Endothelial cell of umbilical vein (primary cell): ENCODE measurements around the gene CNGA4. TPM values are rescaled to one million over a fixed set of nuclear protein-coding genes. Genes with fewer than 3 reads are reported as not detected.

Experiments used
- BruUV-seq: library from RNA; stranded (reverse); fragments of 400-500 nt; replicated peaks from 2 replicates; lab custom pipeline; 2021; lab: Mats Ljungman, UMichigan
- CTCF ChIA-PET: fragments of 300-600, 350-600 bp; sonication (Branson Sonifier 250); formaldehyde crosslinking; loops from one replicate; lab custom pipeline; 2021; ENCODE audit warnings: antibody characterized with exemption, inconsistent platforms; lab: Charles Lee
- POLR2A ChIA-PET: fragments of 300-600, 350-600 bp; sonication (Branson Sonifier 250); formaldehyde crosslinking; loops from one replicate; lab custom pipeline; 2021; ENCODE audit warnings: antibody characterized with exemption, inconsistent platforms; lab: Charles Lee
- DNase-seq: peaks from one replicate; pipeline ENCODE4 v3.0.0-alpha.2; 2011; ENCODE audit warnings: low read depth, low spot score
- FAIRE-seq: peaks from 2 replicates; lab custom pipeline; 2011; peaks lifted over from hg19 to GRCh38; lab: Jason Lieb, UNC
- H2AFZ ChIP-seq: 2 replicates; pipeline ENCODE4 v1.6.0; 2012; ENCODE audit warnings: low read depth, low read length, control low read depth, inconsistent platforms
- H3K27ac ChIP-seq: 2 replicates; pipeline ENCODE4 v1.5.1; 2011; ENCODE audit warnings: low read depth, mild to moderate bottlenecking, control low read depth, low read length, moderate library complexity; ENCODE audit not compliant: insufficient read depth
- H3K27me3 ChIP-seq, 2 experiments: 2 replicates each; pipeline versions ENCODE4 v1.6.0 to v1.6.1; 2011; ENCODE audit warnings: low read length in 2 of 2, mixed read lengths in 1 of 2; ENCODE audit not compliant: control insufficient read depth in 2 of 2, insufficient read depth in 2 of 2
- H3K36me3 ChIP-seq, 2 experiments: 2 replicates in 1 of 2; 3 replicates in 1 of 2; pipeline ENCODE4 v1.5.1; 2011; ENCODE audit warnings: low read length in 2 of 2, mild to moderate bottlenecking in 1 of 2, moderate library complexity in 1 of 2; ENCODE audit not compliant: control insufficient read depth in 2 of 2, insufficient read depth in 2 of 2; ENCODE audit errors: extremely low read depth in 1 of 2
- H3K4me1 ChIP-seq: 3 replicates; pipeline ENCODE4 v1.5.1; 2011; ENCODE audit warnings: mild to moderate bottlenecking, low read length; ENCODE audit not compliant: control insufficient read depth, insufficient read depth; ENCODE audit errors: extremely low read depth
- H3K4me2 ChIP-seq: 2 replicates; pipeline ENCODE4 v1.6.1; 2011; ENCODE audit warnings: low read length, control low read depth, mixed read lengths; ENCODE audit not compliant: insufficient read depth
- H3K4me3 ChIP-seq, 3 experiments: fragments of 200-600 bp in 1 of 3; sonication (generic), shearing (Covaris generic) in 1 of 3; replicated peaks in 1 of 3; 2 replicates each; pipeline ENCODE4 v1.5.1; 2011 to 2016; ENCODE audit warnings: control low read depth in 3 of 3, low read length in 3 of 3, mild to moderate bottlenecking in 2 of 3, inconsistent platforms in 1 of 3, low read depth in 1 of 3, moderate library complexity in 1 of 3; ENCODE audit not compliant: insufficient read depth in 1 of 3
- H3K79me2 ChIP-seq: 2 replicates; pipeline ENCODE4 v1.6.0; 2012; ENCODE audit warnings: low read length, inconsistent platforms; ENCODE audit not compliant: control insufficient read depth, insufficient read depth
- H3K9ac ChIP-seq: replicated peaks from 2 replicates; pipeline ENCODE3; 2011; ENCODE audit warnings: low read length, control low read depth; ENCODE audit not compliant: insufficient read depth; ENCODE audit errors: extremely low read depth
- H3K9me1 ChIP-seq: replicated peaks from 3 replicates; pipeline ENCODE4 v1.6.0; 2011; ENCODE audit warnings: mild to moderate bottlenecking, low read length; ENCODE audit not compliant: control insufficient read depth, insufficient read depth; ENCODE audit errors: extremely low read depth
- H3K9me3 ChIP-seq: replicated peaks from 2 replicates; pipeline ENCODE4 v1.5.1; 2012; ENCODE audit warnings: low read length, inconsistent platforms; ENCODE audit not compliant: control insufficient read depth, insufficient read depth
- H4K20me1 ChIP-seq: replicated peaks from 2 replicates; pipeline ENCODE3; 2011; ENCODE audit warnings: mild to moderate bottlenecking, low read length; ENCODE audit not compliant: control insufficient read depth, insufficient read depth; ENCODE audit errors: extremely low read depth
- EZH2 ChIP-seq: IDR thresholded peaks from 2 replicates; pipeline ENCODE4 v1.6.1; 2012; ENCODE audit warnings: borderline replicate concordance, low read depth, mild to moderate bottlenecking, moderate library complexity, low read length, inconsistent platforms; ENCODE audit not compliant: severe bottlenecking
- FOS ChIP-seq: IDR thresholded peaks from 2 replicates; pipeline ENCODE4 v1.6.1; 2011; ENCODE audit warnings: mild to moderate bottlenecking, low read length, moderate library complexity, borderline replicate concordance; ENCODE audit not compliant: insufficient read depth
- JUN ChIP-seq: IDR thresholded peaks from 2 replicates; pipeline ENCODE4 v1.6.1; 2011; ENCODE audit warnings: borderline replicate concordance, low read depth; ENCODE audit not compliant: insufficient read length, insufficient read depth
- MYC ChIP-seq: IDR thresholded peaks from one replicate; pipeline ENCODE4 v1.6.1; 2011; ENCODE audit warnings: mild to moderate bottlenecking, low read depth, low read length
- POLR2A ChIP-seq: IDR thresholded peaks from 2 replicates; pipeline ENCODE4 v1.6.1; 2012; ENCODE audit warnings: low read depth, mild to moderate bottlenecking, control low read depth, low read length
- POLR2AphosphoS5 ChIP-seq: IDR thresholded peaks from 2 replicates; pipeline ENCODE4 v1.6.1; 2012; ENCODE audit warnings: low read depth, mild to moderate bottlenecking, control low read depth, low read length, moderate library complexity; ENCODE audit not compliant: insufficient read depth
- dilution Hi-C: fragments of 300-500 bp; cut with MboI; formaldehyde crosslinking; loops from one replicate; pipeline ENCODE4 v1.15.0; 2019; ENCODE audit warnings: low sequenced_read_pairs; ENCODE audit not compliant: extremely low pct_ligation_motif_present
- intact Hi-C: fragments of 100-400 bp; cut with micrococcal nuclease; formaldehyde crosslinking; loops from one replicate; pipeline ENCODE4 v1.10.0; 2022
- polyA plus RNA-seq, 4 experiments: library from polyadenylated mRNA; depleted of rRNA in 3 of 4; stranded (reverse) in 3 of 4; unstranded in 1 of 4; fragments of >200 nt; gene quantifications; 2 replicates each; pipeline versions ENCODE4 v1.2.1 to v1.2.3, GENCODE V29; 2011 to 2012; ENCODE audit warnings: missing spikeins in 1 of 4
- total RNA-seq: library from RNA; stranded (reverse); gene quantifications from 2 replicates; pipeline ENCODE4 v1.2.3, GENCODE V29; 2021
- TF ChIP-seq, protein P1 (sequence below), 2 donors: IDR thresholded peaks; 1 replicate in 1 of 2; 2 replicates in 1 of 2; pipeline ENCODE4 v1.5.1; 2011; ENCODE audit warnings: low read length in 2 of 2, mild to moderate bottlenecking in 2 of 2, moderate library complexity in 2 of 2, control low read depth in 1 of 2, inconsistent platforms in 1 of 2, low read depth in 1 of 2; ENCODE audit not compliant: insufficient read depth in 1 of 2; ENCODE audit errors: extremely low read depth in 1 of 2
- TF ChIP-seq, protein P2 (sequence below): IDR thresholded peaks from 2 replicates; pipeline ENCODE4 v1.6.1; 2011; ENCODE audit not compliant: insufficient read depth, insufficient read length

Gene CNGA4
- total and polyA plus RNA-seq, 2 donors (not counting 3 experiments of a cell fraction or from before 2014, with no cell fraction given), result 0.11 TPM; not detected in 1

DNA sequence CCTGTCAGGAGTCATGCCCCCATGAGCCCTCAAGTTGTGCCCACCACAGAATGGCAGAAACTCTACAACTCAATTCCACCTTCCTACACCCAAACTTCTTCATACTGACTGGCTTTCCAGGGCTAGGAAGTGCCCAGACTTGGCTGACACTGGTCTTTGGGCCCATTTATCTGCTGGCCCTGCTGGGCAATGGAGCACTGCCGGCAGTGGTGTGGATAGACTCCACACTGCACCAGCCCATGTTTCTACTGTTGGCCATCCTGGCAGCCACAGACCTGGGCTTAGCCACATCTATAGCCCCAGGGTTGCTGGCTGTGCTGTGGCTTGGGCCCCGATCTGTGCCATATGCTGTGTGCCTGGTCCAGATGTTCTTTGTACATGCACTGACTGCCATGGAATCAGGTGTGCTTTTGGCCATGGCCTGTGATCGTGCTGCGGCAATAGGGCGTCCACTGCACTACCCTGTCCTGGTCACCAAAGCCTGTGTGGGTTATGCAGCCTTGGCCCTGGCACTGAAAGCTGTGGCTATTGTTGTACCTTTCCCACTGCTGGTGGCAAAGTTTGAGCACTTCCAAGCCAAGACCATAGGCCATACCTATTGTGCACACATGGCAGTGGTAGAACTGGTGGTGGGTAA lies 39.6 kb upstream of the CNGA4 start, which contains the start of gene OR52W1:
TSS of gene OR52W1 (plus strand) at position 51 of the 637 bp plus-strand sequence. CDS start at position 51, 0 bp downstream.
- Histone ChIP-seq H2AFZ (no peak within 1 kb of the TSS), H3K27me3 (peaks cover 0 to 5% of the 10 kb centered on the region in 2 experiments), H3K9me3 (no peaks in the 10 kb centered on the region), H3K4me1 (no peaks in the 10 kb centered on the region), H3K4me3 (no peak within 1 kb of the TSS), H3K4me2 (no peak within 1 kb of the TSS), H3K9ac (no peak within 1 kb of the TSS), H3K79me2 (no peaks in the 10 kb centered on the region), H4K20me1 (no peaks in the 10 kb centered on the region), H3K27ac (no peak within 1 kb of the TSS), H3K36me3 (no peaks in the 10 kb centered on the region), H3K9me1 (no peaks in the 10 kb centered on the region)
- TF ChIP-seq FOS (no peak), EZH2 (no peak), POLR2AphosphoS5 (no peak), POLR2A (no peak), JUN (no peak), MYC (no peak)
- TF ChIP-seq, protein P1, sequence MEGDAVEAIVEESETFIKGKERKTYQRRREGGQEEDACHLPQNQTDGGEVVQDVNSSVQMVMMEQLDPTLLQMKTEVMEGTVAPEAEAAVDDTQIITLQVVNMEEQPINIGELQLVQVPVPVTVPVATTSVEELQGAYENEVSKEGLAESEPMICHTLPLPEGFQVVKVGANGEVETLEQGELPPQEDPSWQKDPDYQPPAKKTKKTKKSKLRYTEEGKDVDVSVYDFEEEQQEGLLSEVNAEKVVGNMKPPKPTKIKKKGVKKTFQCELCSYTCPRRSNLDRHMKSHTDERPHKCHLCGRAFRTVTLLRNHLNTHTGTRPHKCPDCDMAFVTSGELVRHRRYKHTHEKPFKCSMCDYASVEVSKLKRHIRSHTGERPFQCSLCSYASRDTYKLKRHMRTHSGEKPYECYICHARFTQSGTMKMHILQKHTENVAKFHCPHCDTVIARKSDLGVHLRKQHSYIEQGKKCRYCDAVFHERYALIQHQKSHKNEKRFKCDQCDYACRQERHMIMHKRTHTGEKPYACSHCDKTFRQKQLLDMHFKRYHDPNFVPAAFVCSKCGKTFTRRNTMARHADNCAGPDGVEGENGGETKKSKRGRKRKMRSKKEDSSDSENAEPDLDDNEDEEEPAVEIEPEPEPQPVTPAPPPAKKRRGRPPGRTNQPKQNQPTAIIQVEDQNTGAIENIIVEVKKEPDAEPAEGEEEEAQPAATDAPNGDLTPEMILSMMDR (IDR thresholded peaks at IDR 0.05; ENCODE audit: extremely low read depth in 1 of 2, insufficient read depth in 1 of 2, low read depth in 1 of 2, low read length in 2 of 2), result no peak
- TF ChIP-seq, protein P2, sequence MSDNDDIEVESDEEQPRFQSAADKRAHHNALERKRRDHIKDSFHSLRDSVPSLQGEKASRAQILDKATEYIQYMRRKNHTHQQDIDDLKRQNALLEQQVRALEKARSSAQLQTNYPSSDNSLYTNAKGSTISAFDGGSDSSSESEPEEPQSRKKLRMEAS, result no peak
- DNase-seq (no peak), FAIRE-seq (no peak)
- ChIA-PET POLR2A (no interaction called here), CTCF (no interaction called here)
- intact Hi-C loops (no loop called here), dilution Hi-C loops (no loop called here)
- BruUV-seq, result no TSS peak
